H7 (cell line): ENCODE measurements around the gene MORC4. TPM values are rescaled to one million over a fixed set of nuclear protein-coding genes. Genes with fewer than 3 reads are reported as not detected.

Experiments used
- DNase-seq: peaks from one replicate; pipeline ENCODE4 v3.0.0; 2012
- H3K27me3 ChIP-seq: 2 replicates; pipeline ENCODE4 v1.6.0; 2011; ENCODE audit warnings: mild to moderate bottlenecking, low read length; ENCODE audit not compliant: control insufficient read depth, insufficient read depth
- H3K36me3 ChIP-seq: replicated peaks from 2 replicates; pipeline ENCODE4 v1.5.1; 2011; ENCODE audit warnings: low read length; ENCODE audit not compliant: control insufficient read depth, insufficient read depth
- H3K4me3 ChIP-seq: 2 replicates; pipeline ENCODE4 v1.5.1; 2011; ENCODE audit warnings: low read depth, mild to moderate bottlenecking, control low read depth, low read length, moderate library complexity; ENCODE audit not compliant: insufficient read depth
- total RNA-seq: library from RNA; depleted of rRNA; stranded (reverse); fragments of >200 nt; shearing (Covaris generic); gene quantifications from 2 replicates; pipeline ENCODE4 v1.2.3, GENCODE V29; 2014; rRNA removed

Gene MORC4
- total RNA-seq, 1 experiment from 2014 or later, result 2.7 TPM

DNA sequence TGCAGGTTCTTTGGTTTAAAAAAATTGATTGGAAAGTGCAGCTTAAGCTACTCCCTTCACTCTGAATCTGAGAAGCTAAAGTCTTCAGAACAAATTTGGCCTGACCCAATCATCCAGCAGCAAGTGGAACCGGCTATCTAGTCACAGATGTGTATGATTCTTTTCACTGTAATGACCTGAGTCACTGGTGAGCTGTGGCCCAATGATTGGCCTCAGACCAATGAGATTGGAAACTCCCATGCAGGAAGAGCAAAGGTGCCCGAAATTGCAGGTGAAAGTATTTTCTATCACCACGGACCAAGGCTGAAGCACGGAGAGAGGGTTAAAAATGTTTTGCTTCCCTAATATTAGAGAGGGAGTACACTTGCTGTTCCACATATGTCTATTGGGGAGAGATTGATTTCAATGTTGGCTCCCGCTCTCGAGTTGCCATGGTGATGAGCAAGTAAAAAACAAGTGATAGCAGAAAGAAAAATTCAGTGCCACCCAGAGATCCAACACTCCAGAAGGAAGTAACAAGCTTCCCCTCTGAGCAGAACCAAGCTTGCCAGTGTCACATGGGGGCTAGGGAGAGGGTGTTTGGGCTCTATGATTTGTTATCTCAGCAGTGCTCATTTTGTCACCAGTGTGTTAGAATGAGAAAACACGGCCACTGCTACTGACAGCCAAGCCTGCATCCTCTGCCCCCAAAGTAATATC is 108.1 kb downstream of the MORC4 start:
- H3K4me3 ChIP-seq, result no peak overlapping the region
- H3K36me3 ChIP-seq, result no peaks in the 10 kb centered on the region
- DNase-seq, result no peak
- H3K27me3 ChIP-seq, result no peaks in the 10 kb centered on the region

Other genes with a start within 250 kb of the MORC4 start
- gene TBC1D8B, start 197.5 kb downstream of the MORC4 start, total RNA-seq, result 1.1 and 2.7 TPM in 2 replicates
- 0.24 TPM in 1 of 2 replicates, not detected in the other for gene RIPPLY1, start 96.9 kb downstream of the MORC4 start, total RNA-seq
- not detected in 2 replicates for gene CLDN2, start 79.8 kb downstream of the MORC4 start, total RNA-seq
- 20.9 and 28.7 TPM in 2 replicates for gene RBM41, start 118.6 kb upstream of the MORC4 start, total RNA-seq
- 1.9 and 6.3 TPM in 2 replicates for gene NUP62CL, start 206.2 kb upstream of the MORC4 start, total RNA-seq
- gene DNAAF6, start 206.4 kb upstream of the MORC4 start, total RNA-seq, result not detected in 2 replicates